Measurements from ENCODE around the gene GID4.
A peak's percentile ranks its signal among the peaks of the same experiment; 100 is the strongest.

The GID4 gene

DNA sequence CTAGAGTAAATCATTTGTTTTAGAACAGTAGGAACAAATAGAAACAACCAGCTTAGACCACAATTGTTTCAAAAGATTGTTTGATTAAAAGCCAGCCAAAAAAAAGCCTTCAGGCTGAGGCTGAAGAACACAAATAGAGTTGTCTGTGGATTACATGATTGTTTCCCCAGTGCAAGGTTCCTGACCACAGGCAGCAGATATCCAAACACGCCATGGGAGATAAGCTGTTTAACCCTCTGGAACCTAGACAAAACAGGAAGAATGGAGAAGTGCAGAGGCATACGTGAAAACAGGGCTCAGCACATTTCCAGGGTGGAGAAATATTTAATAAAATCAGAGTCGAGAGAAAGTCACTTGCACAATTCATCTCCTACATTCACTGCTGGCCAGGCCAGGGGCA lies 21.2 kb upstream of the GID4 start:
- DNase-seq, result no peak

DNA sequence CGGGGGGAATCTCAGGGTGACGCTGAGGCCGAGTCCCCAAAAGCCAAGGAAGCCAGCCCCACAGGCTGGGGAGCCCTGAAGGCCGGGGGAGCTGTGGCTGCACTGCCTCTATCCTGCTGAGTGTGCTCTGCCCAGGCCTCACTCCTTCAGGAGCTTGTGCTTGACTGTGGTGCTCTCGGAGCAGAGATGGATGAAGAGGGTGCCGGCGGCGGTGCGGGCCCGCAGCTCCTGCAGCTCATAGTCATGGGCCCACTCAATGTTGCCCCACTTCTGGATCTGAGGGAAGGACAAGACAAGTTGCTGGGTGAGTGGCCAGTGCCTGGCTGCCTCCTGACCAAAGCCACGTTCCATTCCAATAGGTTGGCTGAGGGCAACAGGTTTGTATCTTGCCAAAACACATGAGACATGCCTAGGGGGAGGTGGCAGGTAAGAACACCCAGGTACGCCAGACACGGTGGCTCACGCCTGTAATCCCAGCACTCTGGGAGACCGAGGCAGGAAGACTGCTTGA lies 20.7 kb upstream of the GID4 start:
- DNase-seq, result no peak

DNA sequence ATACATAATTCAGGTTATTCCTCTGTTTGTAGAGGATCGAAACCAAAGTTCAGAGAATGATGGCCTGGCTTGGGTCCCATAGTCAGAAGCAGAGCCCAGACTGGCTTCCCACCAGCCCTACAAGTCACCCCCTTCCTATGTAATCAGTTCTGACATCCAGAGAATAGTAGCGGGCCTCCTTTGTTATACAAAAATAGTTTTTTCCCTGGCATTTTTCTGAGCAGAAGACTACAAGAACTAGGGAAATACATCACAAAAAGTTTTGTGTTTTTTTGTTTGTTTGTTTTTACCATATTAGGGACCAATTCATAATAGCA lies 19.4 kb upstream of the GID4 start:
- DNase-seq, result no peak

DNA sequence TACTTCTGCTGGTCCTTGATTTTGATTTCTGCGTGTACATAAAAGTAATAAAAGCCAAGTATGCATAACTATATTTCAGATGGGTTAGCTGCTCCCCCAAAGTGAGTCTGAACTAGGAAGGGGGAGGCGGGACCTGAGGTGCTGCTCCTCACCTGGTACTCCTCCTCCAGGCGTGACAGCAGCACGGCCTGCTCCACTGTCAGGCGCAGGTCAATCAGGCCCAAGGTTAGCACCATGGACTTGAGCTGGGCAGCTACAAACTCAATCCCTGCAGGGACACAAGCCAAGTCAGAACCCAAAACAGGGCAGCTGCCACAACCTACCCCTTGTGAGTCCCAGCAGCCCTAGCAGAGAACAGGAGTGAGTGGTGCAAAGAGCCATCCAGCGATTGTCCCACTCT lies 18.2 kb upstream of the GID4 start:
- no peak for DNase-seq

DNA sequence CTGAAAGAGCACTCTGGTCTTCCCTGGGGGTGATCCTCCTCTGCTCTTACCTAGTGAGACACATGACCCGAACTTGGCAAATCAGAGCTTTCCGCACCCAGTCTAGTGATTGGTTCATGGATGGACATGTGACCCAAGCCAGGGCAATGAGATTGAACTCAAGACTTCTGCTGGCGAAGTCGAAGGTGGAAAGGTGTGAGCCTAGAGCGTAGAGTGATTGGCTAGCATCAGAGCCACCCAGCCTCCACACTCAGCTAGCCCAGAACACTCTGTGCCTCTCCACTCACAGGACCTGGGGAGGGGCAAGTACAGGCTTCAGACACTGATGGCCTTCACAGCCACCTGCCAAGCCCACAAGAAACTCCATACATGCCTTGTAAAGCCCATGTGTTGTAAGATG lies 17.8 kb upstream of the GID4 start:
- no peak for DNase-seq

DNA sequence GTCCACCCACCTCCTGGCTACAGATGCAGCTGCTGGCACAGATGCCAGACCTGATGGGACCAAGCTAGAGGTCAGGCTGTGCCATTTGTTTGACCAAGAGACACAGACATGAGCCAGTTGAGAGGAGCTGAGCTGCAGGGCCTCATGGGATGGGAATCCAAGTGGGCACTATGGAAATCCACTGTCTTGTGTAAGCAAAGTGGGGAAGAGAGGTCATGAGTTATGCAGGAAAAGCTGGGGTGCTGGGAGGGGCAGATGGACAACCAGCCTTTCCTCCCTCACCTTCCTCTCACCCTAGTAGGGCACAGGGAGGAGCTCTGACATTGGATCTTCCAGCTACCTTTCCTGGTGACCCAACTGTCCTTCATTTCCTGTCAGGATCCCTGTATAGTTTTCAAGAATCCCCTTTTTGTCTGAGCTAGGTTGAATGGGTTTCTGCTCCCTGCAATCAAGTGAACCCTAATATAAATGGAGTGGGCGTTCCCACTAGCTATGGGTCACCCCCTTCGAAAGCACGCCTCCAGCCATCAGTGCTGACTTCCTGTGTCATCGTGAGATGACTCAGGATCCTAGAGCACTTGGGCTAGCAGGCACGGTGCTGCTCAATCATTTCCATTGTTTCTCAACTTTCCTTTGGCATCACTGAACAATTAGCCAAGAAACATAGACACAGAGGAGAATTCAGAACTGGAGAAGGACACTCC lies 13.8 kb upstream of the GID4 start:
- peak; percentile 67 for DNase-seq

DNA sequence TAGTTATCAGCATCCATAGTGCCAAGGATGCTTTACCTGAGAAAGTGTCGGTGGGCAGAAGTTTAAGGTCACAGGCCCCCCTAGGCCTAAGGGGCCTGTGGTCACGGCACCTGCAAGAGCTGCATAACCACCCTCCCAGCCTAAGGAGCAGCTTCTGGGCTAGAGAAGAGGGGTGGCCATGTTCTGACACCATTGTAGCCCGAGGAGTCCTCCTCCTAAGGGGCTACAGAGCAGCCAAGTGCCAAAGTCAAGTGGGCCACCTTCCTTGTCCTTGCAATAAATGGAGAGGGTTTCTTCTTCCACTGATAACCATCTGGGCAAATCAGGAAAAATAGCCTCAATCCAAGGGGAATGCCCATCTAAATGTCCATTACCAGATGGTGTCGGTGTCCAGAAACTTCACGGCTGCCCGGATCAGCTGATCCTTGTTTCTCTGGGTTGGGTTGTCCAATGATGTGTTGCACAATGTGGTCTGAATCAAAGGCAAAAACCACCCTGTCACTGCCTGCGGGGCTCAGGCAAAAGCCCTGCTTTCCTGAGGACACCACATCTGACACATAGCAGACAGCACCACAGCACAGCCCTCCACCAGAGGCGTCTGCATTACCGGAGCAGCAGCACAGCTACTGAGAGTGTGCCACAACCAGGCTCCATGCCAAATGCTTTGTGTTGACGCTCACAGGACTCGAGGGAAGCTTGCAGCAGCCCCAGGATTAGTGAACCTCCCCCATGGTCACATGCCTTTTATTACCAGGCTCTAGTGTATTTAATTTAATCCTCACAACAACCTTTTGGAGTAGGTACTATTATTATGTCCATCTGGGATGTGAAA lies 13.0 kb upstream of the GID4 start:
- no peak for DNase-seq

DNA sequence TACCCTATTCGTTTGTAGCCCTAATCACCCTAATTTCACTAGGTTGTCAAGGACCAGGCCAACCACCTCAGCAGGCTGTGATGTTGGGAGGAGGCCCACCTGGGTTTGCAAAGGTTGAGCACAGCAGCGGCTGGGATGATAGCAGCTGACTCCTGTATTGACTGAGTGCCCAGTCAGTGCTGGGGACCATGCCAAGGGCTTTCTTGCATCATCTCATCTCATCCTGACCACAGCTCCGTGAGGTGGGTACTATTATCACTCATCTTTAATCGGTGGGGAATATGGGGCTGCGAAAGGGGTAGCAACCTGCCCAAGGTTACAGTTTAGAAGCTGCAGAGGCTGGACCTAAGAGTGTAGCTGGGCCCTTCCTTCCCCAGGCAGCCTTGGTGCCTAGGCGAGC lies 11.9 kb upstream of the GID4 start:
- no peak for DNase-seq

DNA sequence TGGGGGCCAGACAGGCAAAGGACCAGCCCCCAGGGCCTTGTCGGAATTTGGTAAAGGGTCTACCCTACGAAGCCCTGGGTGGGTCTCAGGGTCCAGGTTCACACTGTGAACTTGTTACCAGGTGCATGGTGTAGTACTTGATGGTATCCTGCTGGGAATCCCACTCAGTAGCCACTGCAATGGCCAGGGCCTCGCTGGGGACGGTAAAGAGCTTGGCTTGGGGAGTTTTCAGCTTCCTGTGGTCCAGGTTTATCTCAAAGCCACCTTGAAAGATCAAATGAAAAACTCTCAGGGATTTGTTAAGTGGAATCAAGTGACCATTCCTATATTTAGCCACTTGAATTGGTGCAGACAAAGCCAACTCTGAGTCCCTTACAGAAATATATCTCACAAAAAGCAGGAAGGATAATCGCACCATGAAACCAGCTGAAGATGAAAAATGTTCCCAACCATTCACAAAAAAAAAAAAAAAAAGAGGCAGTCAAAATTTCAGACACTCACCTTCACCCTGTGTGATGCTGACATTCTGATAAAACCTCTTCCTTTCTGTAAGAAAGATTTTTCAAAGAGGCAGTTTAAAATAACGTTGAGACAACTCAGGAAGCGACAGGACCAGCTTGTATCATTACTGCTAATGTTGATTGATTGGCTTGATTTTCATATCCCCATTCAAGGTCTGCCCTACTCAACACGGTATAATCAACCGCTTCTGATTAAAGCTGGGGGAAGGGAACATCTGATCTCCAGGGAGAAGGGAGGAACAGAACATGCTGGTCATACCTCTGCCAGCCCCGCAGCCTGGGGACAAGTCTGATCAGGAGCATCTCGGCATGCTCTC lies 10.9 kb upstream of the GID4 start:
- DNase-seq, result no peak

DNA sequence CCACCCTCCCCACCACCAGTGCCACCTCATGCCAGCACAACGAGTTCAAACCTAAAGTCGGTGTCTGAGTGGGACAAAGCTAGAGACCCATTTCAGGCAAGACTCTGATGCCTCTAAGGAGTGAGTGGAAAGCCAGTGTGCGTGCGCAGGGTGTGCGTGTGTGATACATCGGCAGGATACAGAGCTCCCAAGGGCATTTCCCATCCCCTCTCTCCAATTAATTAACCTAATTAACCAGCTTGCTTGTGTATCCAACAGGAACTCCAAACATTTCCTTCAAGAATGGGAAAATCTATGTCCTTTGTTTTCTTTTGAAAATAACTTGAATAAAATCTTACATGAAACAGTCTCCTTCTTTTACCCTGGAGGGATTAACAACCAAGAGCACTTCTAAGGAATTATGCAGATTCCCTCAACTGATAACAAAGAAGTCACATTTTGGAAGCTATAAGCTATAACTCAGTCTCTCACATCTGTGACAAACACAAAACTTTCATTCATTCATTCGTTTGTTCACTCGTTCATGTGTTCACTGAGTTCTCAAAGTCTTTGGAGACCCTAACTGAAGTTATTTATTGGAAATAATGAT lies 10.2 kb upstream of the GID4 start:
- DNase-seq, result no peak

DNA sequence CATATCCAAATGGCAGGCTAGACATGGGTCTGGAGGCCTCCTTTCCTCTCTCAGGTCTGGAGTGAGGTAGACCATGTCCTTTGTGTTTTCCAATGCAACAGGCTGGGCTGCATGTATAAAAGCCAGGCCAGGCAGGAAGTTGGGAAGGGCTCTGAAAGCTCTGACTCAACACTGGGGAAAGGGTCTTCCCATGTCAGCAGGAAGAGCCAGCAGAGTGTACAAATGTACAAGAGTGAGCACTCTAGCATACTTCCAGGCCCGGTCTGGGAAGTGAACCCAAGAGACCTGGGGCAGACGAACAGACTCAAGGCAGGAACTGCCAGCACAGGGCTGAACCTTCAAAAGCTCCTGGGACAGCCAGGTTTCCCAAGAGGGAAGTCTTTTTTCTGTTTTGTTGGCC lies 7.3 kb upstream of the GID4 start:
- no peak for DNase-seq

DNA sequence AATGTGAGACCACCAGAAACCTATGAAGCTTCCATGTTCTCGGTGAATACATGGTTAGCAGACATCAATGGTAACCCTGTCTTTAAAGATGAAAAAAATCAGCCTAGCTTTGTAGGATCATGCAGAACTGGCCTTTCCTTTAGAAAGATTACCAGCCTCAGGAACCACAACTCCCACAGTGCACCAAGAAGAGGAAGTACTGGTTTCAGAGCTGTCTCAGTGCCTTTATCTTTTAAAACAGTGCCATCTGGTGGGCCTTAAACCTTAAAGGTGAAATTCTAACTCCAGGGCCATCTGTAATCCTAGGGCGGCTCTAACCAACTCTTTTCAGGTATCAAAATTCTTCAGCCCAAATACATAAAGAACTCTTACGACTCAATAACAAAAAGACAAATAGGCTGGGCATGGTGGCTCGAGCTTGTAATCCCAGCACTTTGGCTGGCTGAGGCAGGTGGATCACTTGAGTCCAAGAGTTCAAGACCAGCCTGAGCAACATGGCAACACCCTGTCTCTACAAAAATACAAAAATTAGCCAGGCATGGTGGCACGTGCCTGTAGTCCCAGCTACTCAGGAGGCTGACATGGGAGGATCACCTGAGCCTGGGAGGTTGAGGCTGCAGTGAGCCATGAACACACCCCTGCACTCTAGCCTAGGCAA lies 5.6 kb upstream of the GID4 start:
- peak; percentile 72 for DNase-seq

DNA sequence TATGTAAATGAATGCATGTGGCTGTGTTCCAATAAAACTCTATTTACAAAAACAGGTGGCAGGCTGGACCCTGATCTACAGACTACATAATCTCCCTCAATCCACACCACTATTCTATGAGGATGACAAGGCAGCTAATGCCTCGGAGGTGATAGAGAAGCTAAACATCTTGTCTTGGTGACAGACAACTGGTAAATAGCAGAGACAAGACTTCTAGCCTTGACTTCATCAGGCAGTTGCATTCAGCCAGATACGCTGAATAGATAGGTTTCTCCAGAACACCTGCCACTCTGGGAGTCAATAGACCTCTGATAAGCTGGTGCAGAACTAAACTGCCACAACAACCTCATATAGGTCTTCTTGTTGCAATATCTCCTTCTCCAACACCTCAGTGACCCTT lies 3.5 kb upstream of the GID4 start:
- DNase-seq, result no peak

DNA sequence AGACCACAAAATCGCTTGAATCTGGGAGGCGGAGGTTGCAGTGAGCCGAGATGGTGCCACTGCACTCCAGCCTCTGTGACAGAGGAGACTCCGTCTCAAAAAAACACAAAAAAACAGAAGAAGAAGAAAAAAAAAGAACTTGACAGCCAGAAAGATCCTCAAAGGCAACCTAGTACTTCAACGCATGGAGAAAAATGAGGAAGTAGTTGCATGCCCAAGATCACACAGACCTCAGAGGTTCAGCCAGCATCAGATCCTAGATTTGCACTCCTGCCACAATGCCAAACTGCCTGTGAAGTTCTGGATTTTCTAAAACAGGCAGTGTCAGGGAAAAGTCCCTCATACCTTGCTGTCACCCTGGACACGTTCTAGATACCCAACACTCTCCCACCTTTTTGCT lies 1.7 kb upstream of the GID4 start:
- no peak for DNase-seq

DNA sequence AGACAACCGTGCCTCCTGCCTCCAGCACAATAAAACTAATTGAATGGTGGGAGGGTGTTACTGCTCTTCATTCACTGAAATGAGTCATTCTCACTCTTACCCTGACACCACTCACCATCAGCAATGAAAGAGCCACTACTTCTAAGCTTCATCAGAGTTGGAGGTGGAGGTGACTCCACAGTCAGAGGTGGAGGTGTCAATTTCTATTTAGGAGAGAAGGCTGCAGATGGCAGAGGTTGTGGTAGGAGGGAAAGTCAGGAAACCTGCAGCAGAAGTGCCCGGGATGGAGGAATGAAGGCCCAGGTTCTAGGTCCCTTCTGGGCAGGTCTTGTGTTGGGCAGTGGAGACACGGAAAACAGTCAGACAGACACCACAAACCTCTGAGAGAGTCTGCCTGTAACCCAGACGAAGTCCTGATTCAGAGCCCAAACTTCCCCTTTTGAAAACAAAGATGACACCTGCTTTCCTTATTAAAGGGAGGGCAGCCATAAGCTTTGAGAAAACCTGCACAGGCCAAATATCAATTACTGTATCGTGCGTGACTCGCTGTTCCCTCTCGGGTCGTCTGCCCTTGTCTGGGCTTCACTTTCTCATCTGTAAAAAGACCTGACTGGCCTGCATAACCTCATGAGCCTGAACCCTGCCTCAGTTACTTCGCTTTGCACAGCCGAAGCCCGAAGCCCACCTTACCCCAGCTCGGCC lies 908 bp upstream of the GID4 start:
- peak; percentile 64 for DNase-seq

DNA sequence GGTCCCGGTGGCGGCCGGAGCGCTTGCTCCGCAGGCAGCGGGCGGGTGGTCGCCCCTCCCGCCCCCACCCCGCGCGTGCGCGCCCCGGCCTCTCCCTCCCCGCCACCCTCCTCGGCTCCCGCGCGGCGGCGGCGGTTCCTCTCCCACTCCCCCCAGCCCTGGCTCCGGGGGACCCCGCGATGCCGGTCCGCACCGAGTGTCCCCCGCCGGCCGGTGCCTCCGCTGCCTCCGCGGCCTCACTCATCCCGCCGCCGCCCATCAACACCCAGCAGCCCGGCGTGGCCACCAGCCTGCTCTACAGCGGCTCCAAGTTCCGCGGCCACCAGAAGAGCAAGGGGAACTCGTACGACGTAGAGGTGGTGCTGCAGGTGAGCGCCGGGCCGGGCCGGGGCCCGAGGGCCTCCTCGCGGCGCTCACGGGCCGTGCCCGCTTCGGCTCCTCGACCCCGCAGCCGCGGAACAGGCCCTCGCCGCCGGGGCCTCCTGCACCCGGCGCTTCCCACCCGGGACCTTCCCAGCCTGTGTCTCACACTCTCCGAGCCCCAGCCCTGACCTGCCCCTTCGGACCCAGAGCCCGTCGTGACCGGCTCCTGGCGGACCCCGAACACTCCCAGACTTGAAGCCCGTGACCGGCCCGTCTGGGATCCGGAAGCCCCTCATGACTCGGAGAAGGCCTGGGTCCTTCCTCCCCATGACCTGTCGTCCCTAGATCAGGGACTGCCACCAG lies 490 bp downstream of the GID4 start:
- DNase-seq, result no peak

DNA sequence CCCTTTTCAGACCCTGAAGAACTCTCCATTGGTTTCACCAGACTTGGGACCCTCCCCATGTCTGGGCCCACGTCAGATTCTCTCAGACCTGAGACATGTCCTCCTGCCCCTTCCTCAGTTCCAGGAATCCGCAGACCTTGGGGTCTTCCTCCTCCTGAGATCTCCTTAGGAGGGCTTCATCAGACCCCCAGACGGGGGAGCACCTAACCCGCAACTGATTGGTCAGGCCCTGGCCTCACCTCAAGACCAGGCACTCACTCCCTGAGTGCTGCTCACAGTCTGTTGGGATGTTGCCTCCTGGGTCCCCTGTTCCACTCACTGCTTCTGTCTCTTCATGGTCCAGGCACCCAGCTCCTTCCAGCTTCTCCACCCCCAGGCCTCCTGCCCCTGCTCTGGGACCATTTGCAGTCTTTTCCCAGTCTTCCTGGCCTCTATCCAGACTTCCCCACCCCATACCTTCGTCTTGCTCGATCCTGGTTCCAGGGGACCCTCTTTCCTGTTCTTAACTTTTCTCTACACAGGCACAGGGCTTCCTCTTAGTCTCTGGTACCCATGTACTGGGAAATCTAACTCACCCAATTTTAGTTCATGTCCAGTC lies 1.2 kb downstream of the GID4 start:
- no peak for DNase-seq

DNA sequence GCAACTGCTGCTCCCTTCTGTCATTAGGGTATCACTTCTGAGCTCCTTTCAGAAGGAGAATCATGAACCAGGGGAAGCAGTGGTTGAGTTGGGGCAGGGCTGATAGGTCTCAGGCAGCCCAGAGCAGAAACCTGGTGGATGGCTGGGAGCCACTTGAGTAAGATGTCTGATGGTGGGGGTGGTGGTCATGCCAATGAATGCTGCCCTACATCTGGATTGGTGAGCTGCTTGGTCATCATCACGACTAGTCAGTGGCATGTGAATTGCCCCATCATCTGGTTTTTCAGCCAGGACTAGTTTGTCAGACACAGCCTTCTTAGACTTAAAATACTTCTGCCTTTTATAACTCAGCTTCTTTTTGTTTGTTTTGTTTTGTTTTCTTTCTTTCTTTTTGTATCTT lies 2.6 kb downstream of the GID4 start:
- DNase-seq, result no peak

DNA sequence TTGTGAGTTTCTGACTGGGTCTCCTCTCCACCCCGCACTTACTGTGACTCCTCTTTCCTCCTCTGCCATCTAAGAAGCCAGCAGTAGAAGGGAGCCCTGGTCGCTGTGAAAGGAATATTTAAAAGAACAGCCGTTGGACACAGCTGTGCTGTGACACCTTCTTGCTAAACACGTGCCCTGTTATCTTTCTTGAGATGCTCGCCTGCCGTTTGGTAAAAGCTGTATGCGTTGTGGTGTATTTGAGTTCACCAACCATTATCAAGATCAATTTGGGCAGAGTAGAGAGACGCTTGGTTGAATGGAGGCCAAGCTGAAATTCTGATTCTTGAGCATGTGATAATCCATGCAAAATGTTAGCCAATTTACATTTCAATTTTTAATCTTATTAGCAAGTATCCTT lies 3.8 kb downstream of the GID4 start:
- no peak for DNase-seq

DNA sequence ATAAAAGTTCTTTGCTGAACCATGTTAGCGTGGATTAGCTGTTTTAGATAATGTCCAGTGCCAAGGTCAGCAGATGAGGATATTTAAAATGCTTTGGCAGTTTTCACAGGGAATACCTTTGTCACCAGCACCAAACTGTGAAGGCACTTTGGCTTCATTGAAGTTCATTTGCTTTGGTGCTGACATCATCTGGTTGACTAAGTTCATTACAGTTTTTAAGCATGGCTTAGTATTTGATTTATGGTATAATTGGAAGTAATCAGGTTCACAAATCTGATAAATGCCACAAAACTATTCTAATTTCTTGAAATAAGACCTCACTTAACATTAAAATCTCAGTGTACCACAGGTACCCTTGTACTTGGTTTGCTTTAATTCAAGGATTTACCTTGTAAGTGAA lies 4.3 kb downstream of the GID4 start:
- no peak for DNase-seq

DNA sequence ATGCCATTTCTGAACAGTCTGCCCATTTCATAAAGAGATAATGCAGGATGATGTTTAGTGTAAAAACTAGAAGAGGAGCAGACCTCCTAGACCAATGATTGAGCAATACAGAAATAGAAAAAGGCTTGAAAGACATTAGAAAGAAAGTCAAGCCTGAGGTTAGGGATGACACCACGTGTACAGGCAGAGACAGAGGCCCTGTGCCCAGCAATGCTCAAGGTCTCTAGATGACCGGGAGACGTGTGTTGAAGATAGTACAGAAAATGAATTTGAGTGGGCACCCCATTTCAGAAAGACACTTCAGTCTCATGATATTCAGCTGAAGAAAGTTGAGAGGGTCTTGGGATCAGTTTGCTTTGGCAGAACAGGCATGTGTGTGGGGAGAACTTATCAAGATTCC lies 5.4 kb downstream of the GID4 start:
- no peak for DNase-seq

Measured in activated effector memory CD4-positive, alpha-beta T cell treated with anti-CD3 and anti-CD28 coated beads, Interleukin-2, amount 50 U/mL, for 16 hours (primary cell).